GM21528 (cell line): ENCODE data around the gene SOAT2.

Source experiments
- ATAC-seq: cut with Tn5 transposase; IDR thresholded peaks from one replicate; pipeline ENCODE4 v1.9.1; 2021; ENCODE audit warnings: mild to moderate bottlenecking, moderate library complexity; ENCODE audit not compliant: unreplicated experiment, low FRiP score

Gene SOAT2

DNA sequence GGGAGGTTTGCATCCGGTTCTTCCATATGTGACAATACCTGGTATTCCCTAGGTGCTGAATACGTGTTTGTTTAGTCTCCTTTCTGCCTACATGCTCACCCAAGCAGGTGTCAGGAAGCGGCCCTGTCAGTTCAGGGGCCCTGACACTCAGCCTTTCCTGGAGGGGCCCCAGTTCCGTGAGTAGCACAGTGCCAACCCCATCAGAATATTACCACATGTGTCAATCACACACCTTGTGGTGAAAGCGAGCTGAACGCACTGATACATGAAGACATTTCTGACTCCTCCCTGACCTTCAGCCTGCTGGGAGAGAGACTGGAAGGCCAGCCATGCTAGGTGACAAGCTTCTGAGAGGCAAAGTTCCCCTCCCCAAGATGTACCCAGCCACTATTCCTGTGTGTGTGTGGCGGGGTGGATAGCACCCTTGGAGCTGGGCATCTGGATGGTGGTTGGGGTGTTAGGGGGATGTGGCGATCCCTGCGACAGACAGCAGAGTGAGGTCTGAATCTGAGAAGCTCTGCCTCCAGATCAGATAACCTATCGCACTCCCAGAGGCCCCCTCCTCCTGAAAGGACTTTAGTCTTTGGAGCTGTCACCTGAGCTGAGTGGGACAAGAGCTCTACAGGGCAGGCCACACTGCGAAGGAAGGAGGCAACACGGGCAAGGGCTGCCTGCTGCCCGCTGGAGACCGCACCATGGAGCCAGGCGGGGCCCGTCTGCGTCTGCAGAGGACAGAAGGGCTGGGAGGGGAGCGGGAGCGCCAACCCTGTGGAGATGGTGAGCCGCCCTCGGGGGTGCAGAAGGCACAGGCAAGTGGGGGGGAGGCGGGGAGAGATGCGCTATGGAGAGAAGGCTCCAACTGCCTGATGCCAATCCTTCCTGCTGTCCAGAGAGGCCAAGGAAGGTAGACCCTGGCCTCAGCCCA, at the start of gene SOAT2:
TSS of gene SOAT2 (plus strand) at position 604 of the 925 bp plus-strand sequence. CDS start at position 696, 92 bp downstream.
- ATAC-seq = no peak

DNA sequence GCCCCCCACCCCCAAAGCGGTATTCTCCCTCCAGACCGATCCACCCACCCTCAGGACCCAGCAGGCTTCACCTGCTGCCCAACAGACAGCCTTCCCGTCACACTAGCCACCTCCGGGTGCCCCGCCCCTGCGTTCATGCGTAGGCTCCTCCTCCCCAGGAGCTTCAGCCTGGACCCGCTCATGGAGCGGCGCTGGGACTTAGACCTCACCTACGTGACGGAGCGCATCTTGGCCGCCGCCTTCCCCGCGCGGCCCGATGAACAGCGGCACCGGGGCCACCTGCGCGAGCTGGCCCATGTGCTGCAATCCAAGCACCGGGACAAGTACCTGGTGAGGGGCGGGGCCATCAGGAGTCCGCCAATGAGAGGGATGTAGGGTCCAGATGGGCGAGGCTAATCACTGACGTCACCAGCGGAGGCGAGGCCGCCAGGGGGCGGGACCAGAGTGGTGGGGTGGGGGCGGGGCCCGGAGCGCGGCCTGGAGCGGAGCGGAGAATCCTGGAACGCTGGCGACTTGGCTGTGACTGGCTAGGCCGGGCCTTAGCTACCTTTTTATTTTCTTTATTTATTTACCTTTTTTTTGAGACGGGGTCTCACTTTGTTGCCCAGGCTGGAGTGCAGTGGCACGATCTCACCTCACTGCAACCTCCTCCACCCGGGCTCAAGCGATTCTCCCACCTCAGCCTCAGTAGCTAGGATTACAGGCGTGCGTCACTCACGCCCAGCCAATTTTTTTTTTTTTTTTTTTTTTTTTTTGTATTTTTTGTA, 49.0 kb upstream of the SOAT2 start:
- peak; percentile 83 for ATAC-seq

GRCh38 chr12:53055471-53056266, 47.6 kb upstream of the SOAT2 start:
- ATAC-seq = no peak

GRCh38 chr12:53056296-53056695, 47.0 kb upstream of the SOAT2 start:
- no peak for ATAC-seq

GRCh38 chr12:53056901-53057300, 46.4 kb upstream of the SOAT2 start:
- ATAC-seq = no peak

- no peak for ATAC-seq
Measured at GRCh38 chr12:53057816-53058500, 45.3 kb upstream of the SOAT2 start.

- ATAC-seq = no peak
Measured at GRCh38 chr12:53058674-53059433, 44.4 kb upstream of the SOAT2 start.

GRCh38 chr12:53059434-53060063, 43.7 kb upstream of the SOAT2 start:
- ATAC-seq = no peak

DNA sequence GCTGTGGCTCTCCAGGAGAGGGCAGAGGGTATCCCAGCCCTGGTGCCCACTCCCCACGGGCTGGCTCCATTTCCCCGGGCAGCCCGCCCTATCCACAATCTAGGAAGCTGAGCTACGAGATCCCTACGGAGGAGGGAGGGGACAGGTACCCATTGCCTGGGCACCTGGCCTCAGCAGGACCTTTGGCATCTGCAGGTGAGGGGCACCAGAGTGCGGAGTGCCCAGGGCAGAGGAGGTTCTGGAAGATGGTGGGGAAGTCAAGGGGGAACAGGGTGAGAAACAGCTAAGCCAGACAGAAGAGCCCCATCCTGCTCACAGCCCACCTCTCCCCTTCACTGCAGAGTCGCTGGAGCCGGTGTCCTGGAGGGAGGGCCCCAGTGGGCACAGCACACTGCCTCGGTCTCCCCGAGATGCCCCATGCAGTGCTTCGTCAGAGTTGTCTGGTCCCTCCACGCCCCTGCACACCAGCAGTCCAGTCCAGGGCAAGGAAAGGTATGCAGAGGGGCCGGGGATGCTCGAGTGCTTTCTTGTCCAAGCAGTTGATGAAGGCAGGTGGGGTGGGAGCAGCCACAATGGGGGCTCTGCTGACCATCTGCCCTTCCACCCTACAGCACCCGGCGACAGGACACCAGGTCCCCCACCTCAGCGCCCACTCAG, 43.1 kb upstream of the SOAT2 start:
- ATAC-seq = no peak

DNA sequence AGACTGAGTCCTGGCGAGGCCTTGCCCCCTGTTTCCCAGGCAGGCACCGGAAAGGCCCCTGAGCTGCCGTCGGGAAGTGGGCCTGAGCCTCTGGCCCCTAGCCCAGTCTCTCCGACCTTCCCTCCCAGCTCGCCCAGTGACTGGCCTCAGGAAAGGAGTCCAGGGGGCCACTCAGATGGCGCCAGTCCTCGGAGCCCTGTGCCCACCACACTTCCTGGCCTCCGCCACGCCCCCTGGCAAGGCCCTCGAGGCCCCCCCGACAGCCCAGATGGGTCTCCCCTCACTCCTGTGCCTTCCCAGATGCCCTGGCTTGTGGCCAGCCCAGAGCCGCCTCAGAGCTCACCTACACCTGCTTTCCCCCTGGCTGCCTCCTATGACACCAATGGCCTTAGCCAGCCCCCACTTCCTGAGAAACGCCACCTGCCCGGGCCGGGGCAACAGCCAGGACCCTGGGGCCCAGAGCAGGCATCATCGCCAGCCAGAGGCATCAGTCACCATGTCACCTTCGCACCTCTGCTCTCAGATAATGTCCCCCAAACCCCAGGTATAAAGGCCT, 42.5 kb upstream of the SOAT2 start:
- ATAC-seq = no peak

GRCh38 chr12:53061404-53062010, 41.8 kb upstream of the SOAT2 start:
- no peak for ATAC-seq

DNA sequence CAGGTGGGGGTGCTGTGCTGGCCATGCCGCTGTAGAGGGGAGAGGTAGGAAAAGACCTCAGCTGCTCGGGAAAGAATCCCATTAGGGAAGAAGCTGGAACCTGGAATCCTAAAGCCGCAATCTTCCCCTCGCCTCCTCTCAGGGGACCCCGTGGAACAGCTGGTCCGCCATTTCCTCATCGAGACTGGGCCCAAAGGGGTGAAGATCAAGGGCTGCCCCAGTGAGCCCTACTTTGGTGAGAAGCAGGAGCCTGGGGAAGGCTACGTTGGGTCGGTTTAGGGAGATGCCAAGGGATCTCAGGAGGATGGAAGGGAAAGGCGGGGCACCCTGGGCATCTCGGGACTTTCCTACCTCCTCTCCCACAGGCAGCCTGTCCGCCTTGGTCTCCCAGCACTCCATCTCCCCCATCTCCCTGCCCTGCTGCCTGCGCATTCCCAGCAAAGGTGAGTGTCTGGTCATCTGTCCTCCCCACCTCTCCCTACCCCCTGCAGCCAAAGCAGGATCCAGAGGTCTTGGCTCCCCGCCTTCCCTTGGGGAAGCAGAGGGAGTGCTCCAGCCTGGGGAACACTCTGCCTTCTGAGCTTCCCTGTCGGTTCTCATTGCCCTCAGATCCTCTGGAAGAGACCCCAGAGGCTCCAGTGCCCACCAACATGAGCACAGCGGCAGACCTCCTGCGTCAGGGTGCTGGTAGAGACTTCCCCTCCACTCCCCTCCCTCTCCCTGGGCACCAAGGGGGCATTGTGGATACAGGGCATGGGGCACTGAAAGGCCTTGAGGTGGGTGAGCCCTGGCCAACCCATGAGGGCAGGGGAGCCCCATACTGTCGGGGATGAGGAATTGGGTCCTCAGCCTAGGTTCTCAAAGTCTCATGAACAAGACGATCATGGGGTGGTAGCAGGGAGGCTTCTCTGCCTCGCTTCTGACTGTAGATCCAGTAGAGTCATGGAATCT, 41.0 kb upstream of the SOAT2 start:
- no peak for ATAC-seq

DNA sequence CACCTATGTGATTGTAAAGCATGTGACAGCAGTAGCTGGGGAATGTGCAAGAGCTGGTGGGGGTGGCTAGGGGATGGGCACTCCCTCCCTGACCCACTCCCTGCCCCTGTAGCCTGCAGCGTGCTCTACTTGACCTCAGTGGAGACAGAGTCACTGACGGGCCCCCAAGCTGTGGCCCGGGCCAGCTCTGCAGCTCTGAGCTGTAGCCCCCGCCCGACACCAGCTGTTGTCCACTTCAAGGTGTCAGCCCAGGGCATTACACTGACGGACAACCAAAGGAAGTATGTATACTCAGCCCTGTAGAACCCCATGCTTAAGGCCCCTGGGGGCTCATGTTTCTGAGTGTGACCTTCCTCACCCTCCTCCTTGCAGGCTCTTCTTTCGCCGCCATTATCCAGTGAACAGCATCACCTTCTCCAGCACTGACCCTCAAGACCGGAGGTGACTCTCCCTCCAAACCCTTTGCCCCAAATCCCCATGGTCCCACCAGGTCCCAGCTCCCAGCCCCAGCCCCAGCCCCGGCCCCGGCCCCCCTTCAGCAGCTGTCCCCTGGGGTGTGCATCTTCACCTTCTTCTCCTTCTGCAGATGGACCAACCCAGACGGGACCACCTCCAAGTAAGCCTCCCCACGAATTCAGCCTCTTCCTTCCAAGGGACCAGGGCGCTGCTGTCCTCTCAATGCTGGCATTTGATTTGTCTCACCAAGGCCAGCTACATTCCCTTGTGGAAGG, 40.1 kb upstream of the SOAT2 start:
- no peak for ATAC-seq

DNA sequence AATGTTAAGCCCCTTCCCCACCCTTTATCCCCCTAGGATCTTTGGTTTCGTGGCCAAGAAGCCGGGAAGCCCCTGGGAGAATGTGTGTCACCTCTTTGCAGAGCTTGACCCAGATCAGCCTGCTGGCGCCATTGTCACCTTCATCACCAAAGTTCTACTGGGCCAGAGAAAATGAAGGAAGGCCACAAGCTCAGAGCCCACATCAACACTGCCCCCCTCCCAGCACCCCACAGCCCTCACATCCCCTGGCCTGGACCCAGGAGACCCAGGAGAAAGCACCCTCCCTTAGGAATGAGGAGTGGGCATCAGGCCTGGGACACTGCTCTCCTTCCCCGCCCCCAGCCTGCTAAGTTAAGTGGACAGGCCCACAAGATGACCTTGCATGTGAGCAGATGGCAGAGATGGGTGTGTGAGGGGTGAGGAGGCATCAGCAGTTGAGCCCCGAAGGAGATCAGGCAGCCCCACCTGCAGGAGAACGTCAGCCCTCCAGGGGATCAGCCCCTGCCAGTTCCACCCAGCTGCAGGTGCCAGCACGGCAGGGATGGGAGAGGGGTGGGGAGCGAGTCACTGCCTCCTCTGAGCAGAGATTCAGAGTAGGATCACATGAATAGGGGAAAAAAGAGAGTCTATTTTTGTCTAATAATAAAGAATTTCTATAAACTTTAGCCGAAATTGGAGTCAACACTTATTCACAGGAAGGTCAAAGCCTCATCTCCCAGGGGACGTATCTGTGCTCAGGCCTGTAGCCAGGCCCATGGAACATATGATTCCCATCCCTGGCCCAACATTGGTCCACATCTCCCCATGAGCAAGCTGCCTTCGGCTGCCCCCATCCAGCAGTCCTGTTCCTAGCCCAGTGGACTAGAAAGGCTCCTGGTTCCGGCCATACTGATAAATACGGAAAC, 39.3 kb upstream of the SOAT2 start:
- ATAC-seq = no peak
